Activated naive CD4-positive, alpha-beta T cell treated with anti-CD3 and anti-CD28 coated beads, Interleukin-2, amount 50 U/mL, for 16 hours (primary cell): Measurements from ENCODE around the gene KRT37.

Experiments used
- DNase-seq: peaks from one replicate; pipeline ENCODE4 v3.0.0-alpha.2; 2020

Gene KRT37

GRCh38 chr17:41424111-41424635 lies at the start of gene KRT37:
Gene KRT37, minus strand, starts transcription at chr17:41424585. Its CDS starts 62 bp downstream, at chr17:41424523.
- no peak for DNase-seq

DNA sequence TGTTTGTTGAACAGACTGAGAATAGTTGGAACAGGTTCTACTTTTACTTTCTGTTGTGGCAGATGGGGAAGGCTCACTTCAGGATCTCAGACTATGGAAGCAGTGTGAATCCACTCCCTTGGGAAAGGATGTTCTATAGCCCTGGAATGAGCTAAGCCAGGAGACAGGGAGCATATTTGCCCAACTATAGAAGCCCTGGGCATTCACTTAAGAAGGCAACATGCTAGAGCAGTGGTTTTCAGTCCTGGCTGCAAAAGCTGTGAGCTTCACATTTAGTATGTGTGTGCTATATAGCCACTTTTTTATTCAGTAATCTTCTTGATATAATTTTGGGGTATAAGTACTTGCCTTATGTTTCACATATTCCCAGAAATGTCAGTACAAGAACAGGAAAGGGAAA lies 44.0 kb upstream of the KRT37 start:
- no peak for DNase-seq

DNA sequence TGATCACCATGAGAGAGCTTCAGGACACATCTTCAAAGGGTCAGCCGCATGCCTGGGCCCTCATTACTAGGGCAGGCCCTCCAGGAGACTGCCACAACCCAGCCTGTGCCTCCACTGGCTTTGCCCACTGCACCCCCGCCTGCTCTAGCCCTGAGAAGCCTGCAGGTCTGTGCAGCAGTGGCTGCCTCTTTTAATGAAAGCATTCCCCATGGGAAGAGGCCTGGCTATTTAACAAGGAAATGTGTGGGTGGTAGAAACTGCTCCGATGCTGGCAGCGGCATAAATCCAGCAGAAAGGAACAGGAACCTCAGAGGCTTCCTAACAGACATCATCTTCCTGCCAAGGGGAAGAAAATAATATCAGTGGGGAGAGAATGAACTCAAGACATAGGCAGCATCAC lies 43.2 kb upstream of the KRT37 start:
- DNase-seq = no peak

- no peak for DNase-seq
Observed at GRCh38 chr17:41466988-41467387, 42.6 kb upstream of the KRT37 start, which contains the start of gene KRT32. Gene KRT32, minus strand, starts transcription at chr17:41467386. Its CDS starts 61 bp downstream, at chr17:41467325.

DNA sequence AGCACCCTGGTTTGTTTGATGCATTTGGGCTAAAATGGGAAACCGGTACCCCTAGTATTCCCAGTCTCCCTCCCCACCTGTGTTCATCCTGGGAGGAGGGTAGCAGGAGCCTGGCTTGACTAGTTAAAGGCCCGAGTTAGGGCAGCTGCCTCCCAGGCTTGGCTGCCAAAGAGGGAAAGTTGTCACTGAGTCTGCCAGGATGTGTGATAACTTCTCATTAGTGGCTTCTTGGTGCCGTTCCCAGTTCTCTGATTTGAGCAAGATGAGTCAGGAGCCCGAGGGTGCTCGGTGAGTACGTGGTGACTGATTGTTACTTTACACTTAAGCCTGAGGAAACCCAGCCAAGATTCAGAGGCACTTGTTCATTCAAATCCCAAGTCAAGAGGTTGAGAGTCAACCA lies 40.3 kb upstream of the KRT37 start:
- no peak for DNase-seq

DNA sequence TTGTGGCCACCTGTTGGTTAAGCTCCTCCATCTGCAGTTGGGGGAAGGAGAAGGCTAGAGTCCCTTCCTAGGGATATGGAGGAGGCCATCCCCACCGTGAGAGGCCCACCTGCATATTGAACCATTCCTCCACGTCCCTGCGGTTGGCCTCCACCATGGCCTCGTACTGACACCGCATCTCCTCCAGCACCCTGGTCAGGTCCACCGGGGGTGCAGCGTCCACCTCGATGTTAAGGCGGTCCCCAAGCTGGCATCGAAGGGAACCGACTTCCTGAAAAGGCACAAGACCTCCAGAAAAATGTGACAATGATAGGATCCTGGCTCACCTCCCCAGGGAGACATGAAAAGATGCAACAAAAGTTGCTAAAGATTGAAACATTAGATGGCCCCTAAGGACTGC lies 39.8 kb upstream of the KRT37 start:
- no peak for DNase-seq

DNA sequence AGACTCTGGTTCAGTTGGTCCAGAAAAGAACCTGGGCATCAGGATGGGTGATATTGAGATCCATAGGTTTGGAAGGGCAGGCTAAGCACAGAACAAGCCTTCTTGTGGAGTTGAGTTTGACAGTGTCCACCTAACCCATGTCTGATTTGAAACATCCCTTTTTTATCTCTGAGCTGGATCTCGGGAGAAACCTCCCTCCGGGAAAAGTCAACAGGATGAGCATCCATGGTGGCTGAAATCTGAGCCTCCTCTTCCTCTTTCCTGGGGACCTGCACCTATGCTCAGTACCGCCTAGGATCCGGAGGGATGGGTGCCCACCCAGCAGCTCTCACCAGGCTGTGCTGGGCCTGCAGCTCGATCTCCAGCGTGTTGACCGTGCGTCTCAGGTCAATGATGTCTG lies 39.4 kb upstream of the KRT37 start:
- no peak for DNase-seq

GRCh38 chr17:41462705-41463104 lies 38.3 kb upstream of the KRT37 start:
- no peak for DNase-seq

DNA sequence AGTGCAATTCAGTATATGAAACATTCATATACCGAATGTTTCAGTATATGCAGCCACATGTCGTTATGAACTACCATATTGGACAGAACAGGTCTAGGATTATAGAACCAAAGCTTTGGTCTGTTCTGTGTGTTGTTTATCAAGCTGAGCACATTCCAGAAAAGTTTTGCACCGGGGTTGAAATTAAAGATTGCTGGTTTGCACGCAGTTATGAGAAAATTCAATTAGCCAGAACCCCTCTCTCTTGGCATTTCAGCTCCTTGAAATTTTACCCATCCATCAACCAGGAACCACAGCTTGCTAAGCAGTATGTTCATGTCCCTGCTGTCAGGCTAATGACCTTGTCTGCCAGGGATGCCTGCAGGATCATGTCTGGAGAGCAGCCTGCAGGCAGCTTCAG lies 33.3 kb upstream of the KRT37 start:
- no peak for DNase-seq

GRCh38 chr17:41456204-41456603 lies 31.8 kb upstream of the KRT37 start:
- no peak for DNase-seq

DNA sequence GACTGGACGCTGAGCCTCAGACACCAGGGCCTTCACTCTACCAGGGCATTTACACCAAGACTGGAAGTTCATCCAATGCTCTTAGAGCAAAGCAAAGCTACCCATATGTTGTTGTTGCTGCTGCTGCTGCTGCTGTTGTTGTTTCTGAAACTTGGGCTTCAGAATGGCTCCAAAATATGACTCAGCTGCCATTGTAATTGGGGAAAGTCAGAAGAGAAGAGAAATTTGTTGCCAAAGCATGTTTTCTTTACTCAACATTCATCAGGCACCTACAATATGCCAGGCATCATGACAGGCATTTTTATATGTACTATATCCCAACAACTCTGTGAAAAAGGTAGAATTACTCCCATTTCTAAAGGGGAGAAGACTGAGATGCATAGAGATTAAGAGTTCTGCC lies 30.9 kb upstream of the KRT37 start:
- DNase-seq = no peak

DNA sequence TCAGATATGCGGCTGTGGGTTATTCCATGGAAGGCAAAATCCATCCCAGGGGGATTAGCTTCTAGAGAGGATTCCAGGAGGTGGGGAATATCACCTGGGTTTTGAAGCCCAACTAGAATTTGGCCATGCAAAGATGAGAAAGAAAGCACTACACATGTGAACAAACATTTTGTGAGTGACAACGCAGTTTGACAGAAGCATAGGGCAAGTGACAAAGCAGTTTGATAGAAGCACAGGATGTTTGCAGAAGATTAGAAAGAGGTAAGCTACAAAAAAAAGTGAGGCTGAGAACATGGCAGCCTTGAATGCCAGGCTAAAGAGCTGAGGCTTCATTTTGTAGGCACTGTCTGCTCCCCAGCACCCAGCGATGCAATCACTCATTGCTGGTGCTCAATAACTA lies 28.7 kb upstream of the KRT37 start:
- no peak for DNase-seq

GRCh38 chr17:41452281-41452680 lies 27.9 kb upstream of the KRT37 start:
- DNase-seq = no peak

DNA sequence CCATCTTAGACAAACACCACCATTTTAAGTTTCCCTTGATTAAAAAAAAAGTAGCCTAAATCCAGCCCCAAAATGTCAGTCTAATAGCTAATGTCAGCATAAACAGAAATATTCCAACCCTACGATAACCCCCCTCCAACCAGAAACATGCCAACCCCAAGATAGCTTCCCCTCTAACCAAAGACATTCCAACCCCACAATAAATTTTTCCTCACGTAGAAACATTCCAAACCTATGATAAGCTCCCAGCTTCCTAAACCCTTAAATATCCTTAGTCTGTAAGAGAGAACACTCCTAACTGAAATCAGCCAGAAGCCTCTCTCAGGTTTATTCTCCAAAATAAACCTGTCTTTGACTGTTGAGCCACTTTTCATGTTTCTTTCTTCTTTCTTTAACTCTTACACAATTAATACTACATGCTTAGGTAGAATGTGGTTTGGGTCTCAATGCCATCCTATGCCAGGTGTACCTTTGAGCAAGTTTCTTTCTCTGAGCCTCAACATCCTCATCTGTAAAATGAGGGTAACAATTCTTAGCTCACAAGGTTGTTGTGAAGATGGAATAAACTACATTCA lies 26.9 kb upstream of the KRT37 start:
- no peak for DNase-seq

DNA sequence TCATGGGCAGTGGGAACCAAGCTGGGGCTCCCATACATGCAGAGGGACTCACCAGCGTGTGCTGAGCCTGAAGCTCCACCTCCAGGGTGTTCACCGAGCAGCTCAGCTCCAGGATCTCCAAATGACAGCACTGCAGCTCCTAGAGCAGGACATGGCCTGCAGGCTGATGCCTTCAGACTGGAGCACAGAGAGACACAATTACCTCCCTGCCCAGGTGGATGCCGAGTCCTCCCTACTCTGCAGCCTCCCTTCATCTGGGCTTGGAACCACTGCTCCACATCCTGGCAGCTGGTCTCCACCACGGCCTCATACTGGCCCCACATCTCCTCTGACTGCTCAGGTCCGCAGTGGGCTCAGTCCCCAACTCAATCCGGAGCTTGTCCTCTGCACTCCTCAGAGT lies 24.6 kb upstream of the KRT37 start:
- no peak for DNase-seq

GRCh38 chr17:41448506-41448905 lies 24.1 kb upstream of the KRT37 start:
- no peak for DNase-seq

GRCh38 chr17:41446806-41447205 lies 22.4 kb upstream of the KRT37 start:
- no peak for DNase-seq

- no peak for DNase-seq
Observed at GRCh38 chr17:41444640-41445039, 20.3 kb upstream of the KRT37 start.

DNA sequence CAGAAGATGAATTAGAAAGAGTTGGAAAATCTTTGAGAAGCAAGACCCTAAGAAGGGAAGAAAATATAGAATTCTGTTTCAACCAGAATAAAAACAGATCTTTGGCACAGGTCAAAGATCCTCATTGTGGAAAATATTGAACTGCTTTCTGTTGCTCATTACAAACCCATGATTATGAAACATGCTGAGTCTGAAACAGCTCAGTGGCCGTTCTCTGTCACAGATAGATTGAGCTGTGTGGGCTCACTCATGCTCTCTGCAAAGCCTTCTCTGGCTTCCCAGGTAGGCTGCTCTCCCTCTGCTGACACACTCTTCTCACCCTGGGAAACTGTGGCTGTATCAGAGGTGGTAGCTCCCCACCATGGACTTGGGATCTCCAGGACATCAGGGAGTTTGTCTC lies 19.8 kb upstream of the KRT37 start:
- no peak for DNase-seq

GRCh38 chr17:41442739-41443138 lies 18.4 kb upstream of the KRT37 start:
- DNase-seq = no peak

DNA sequence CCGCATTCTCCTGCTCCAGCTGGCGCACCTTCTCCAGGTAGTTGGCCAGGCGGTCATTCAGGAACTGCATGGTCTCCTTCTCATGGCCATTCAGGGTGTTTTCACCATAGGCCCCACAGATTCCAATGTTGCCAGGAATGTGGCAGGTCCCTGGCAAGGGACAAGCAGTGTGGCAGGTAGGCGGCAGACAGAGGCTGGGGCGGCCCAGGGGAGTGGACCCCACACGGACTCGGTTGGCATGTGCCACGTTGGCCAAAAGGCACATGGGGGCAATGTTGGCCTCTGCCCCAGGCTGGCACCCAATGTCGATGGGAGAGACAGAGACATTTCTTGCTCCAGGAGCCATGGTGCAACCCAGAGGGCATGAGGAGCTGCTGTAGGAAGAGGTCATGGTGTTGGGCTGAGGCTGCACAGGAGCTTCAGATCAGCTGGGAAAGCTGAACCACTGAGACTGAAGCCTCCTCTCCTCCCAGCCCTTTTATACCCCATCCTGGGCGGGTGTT lies 16.2 kb upstream of the KRT37 start, which contains the start of gene KRT38:
Gene KRT38, minus strand, starts transcription at position 453 of the 503 bp plus-strand sequence. Its CDS starts 62 bp downstream, at position 391.
- no peak for DNase-seq

DNA sequence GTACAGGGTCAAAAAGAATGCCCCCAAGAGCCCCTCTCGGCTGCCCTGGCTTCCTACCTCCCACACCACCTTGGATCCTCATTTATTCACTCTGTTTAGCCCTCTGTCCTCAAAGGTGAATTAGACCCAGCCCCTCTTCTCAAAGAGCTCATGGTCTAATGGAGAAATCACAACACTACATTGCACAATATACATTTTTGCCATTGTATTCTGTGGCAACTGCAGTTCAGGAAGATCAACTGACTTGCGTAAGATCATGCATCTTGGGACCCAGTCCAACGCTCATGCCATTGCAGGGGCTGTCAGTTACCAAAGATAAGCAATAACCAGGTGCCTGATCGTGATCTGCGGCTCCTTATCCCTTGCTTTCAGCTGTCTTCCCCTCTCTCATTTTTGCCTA lies 15.0 kb upstream of the KRT37 start:
- no peak for DNase-seq

- DNase-seq = no peak
Observed at GRCh38 chr17:41437769-41438168, 13.4 kb upstream of the KRT37 start.

GRCh38 chr17:41437254-41437653 lies 12.9 kb upstream of the KRT37 start:
- no peak for DNase-seq

- DNase-seq = no peak
Observed at GRCh38 chr17:41434415-41434814, 10.0 kb upstream of the KRT37 start.
